Activated naive CD4-positive, alpha-beta T cell treated with anti-CD3 and anti-CD28 coated beads, Interleukin-2, amount 50 U/mL, for 16 hours (primary cell): Measurements from ENCODE around the gene C1orf53.

Experiments
- DNase-seq: peaks from one replicate; pipeline ENCODE4 v3.0.0-alpha.2; 2020

C1orf53 gene

GRCh38 chr1:197908716-197909220 is 6.3 kb downstream of the C1orf53 start:
- DNase-seq = no peak

- DNase-seq = no peak
Measured at GRCh38 chr1:197909384-197909783, 7.0 kb downstream of the C1orf53 start.

GRCh38 chr1:197910120-197910991 is 7.9 kb downstream of the C1orf53 start:
- DNase-seq = no peak

- no peak for DNase-seq
Measured at GRCh38 chr1:197911111-197911856, 8.9 kb downstream of the C1orf53 start.

- no peak for DNase-seq
Measured at GRCh38 chr1:197911857-197912696, 9.6 kb downstream of the C1orf53 start.

GRCh38 chr1:197912739-197913494 is 10.5 kb downstream of the C1orf53 start:
- DNase-seq = no peak

- no peak for DNase-seq
Measured at GRCh38 chr1:197913495-197914276, 11.3 kb downstream of the C1orf53 start.

GRCh38 chr1:197914510-197914909 is 12.1 kb downstream of the C1orf53 start:
- DNase-seq = no peak

- DNase-seq = no peak
Measured at GRCh38 chr1:197915260-197915861, 12.9 kb downstream of the C1orf53 start.

- DNase-seq = no peak
Measured at GRCh38 chr1:197915862-197916499, 13.6 kb downstream of the C1orf53 start.

- no peak for DNase-seq
Measured at GRCh38 chr1:197916500-197916983, 14.1 kb downstream of the C1orf53 start.

GRCh38 chr1:197917805-197918651 is 15.6 kb downstream of the C1orf53 start:
- DNase-seq = no peak

- DNase-seq = no peak
Measured at GRCh38 chr1:197918807-197919345, 16.4 kb downstream of the C1orf53 start.

- no peak for DNase-seq
Measured at GRCh38 chr1:197919346-197920066, 17.1 kb downstream of the C1orf53 start.

- no peak for DNase-seq
Measured at GRCh38 chr1:197920067-197920396, 17.6 kb downstream of the C1orf53 start.

GRCh38 chr1:197920414-197921117 is 18.1 kb downstream of the C1orf53 start:
- DNase-seq = no peak

- no peak for DNase-seq
Measured at GRCh38 chr1:197921235-197922069, 19.0 kb downstream of the C1orf53 start.
